Suprapubic skin (tissue), 3 donors: ENCODE measurements around the gene GLIS1.

Experiments used
- CTCF ChIP-seq, 2 donors: fragments of 200-600 bp in 1 of 2; fragments of 450-650 bp in 1 of 2; sonication (generic) in 1 of 2; IDR thresholded peaks; one replicate each; pipeline ENCODE4 v1.5.1; 2016 to 2019; ENCODE audit warnings: antibody characterized with exemption in 2 of 2, mild to moderate bottlenecking in 1 of 2, moderate library complexity in 1 of 2
- EP300 ChIP-seq: sonication (generic); formaldehyde crosslinking; IDR thresholded peaks from one replicate; pipeline ENCODE4 v1.6.1; 2017; ENCODE audit warnings: antibody characterized with exemption
- POLR2A ChIP-seq, 2 donors: fragments of 450-650 bp; IDR thresholded peaks; one replicate each; pipeline ENCODE4 v1.6.1; 2017; ENCODE audit warnings: antibody characterized with exemption in 2 of 2, mild to moderate bottlenecking in 2 of 2, moderate library complexity in 2 of 2

- TF ChIP-seq CTCF (IDR thresholded peaks at IDR 0.05) = no peak
- no peak for TF ChIP-seq EP300
- no peak for TF ChIP-seq POLR2A (IDR thresholded peaks at IDR 0.05)
Measured at GRCh38 chr1:53699981-53700380, 39.0 kb downstream of the GLIS1 start.
